Upper lobe of left lung (tissue), 6 donors: ENCODE data around the gene AADAC. TPM values are rescaled to one million over a fixed set of nuclear protein-coding genes. Genes with fewer than 3 reads are reported as not detected.
"Not testable (repeated sequence)": the region's sequence is repeated elsewhere in the genome, so short reads cannot be mapped to it uniquely, and the experiment has no call there.

ENCODE experiments used
- ATAC-seq, 2 donors: fragments of 200-7000 bp; cut with Tn5 transposase; one replicate each; pipeline ENCODE4 v1.9.1; 2022; ENCODE audit warnings: mild to moderate bottlenecking in 2 of 2, moderate library complexity in 2 of 2; ENCODE audit not compliant: low FRiP score in 2 of 2
- DNase-seq, 2 donors: peaks; one replicate each; pipeline ENCODE4 v3.0.0-alpha.2; 2019 to 2020
- H3K27ac ChIP-seq, 4 donors: fragments of 200-600 bp; sonication (generic); one replicate each; pipeline ENCODE4 v1.5.1; 2016 to 2019
- H3K27me3 ChIP-seq, 4 donors: fragments of 200-600 bp; sonication (generic); one replicate each; pipeline ENCODE4 v1.5.1; 2017 to 2019
- H3K36me3 ChIP-seq, 4 donors: fragments of 200-600 bp; sonication (generic); one replicate each; pipeline ENCODE4 v1.5.1; 2016 to 2019
- H3K4me1 ChIP-seq, 4 donors: fragments of 200-600 bp; sonication (generic); one replicate each; pipeline ENCODE4 v1.5.1; 2018 to 2019
- H3K4me3 ChIP-seq, 4 donors: fragments of 200-600 bp; sonication (generic); one replicate each; pipeline ENCODE4 v1.5.1; 2017 to 2019; ENCODE audit warnings: mild to moderate bottlenecking in 2 of 4, moderate library complexity in 1 of 4
- H3K9me3 ChIP-seq, 4 donors: fragments of 200-600 bp; sonication (generic); one replicate each; pipeline ENCODE4 v1.5.1; 2018 to 2019
- EP300 ChIP-seq, 4 donors: sonication (generic); formaldehyde crosslinking; IDR thresholded peaks; one replicate each; pipeline ENCODE4 v1.5.1; 2017; ENCODE audit warnings: antibody characterized with exemption in 4 of 4, control low read depth in 2 of 4
- POLR2A ChIP-seq, 4 donors: fragments of 450-650 bp; IDR thresholded peaks; one replicate each; pipeline ENCODE4 v1.5.1; 2016 to 2017; ENCODE audit warnings: antibody characterized with exemption in 4 of 4, mild to moderate bottlenecking in 2 of 4
- POLR2AphosphoS5 ChIP-seq, 2 donors: sonication (generic); formaldehyde crosslinking; IDR thresholded peaks; one replicate each; pipeline ENCODE4 v1.5.1; 2017; ENCODE audit warnings: antibody characterized with exemption in 2 of 2
- WGBS, 2 donors: methylation state at CpG; one replicate each; pipeline ENCODE4 v1.1.5; 2017 to 2018; 5-methylcytosine and 5-hydroxymethylcytosine counted together
- total RNA-seq, 6 donors: library from RNA; depleted of rRNA in 4 of 6; stranded (reverse); fragments of >200 nt in 4 of 6; gene quantifications; one replicate each; pipeline versions ENCODE4 v1.1.0 to v1.2.1, GENCODE V29; 2016 to 2021
- TF ChIP-seq, protein P1 (sequence below), 6 experiments: fragments of 450-650 bp in 4 of 6; fragments of 200-600 bp in 2 of 6; sonication (generic) in 2 of 6; IDR thresholded peaks; one replicate each; pipeline ENCODE4 v1.5.1; 2016 to 2019; ENCODE audit warnings: antibody characterized with exemption in 6 of 6
- donor health status: DM: no; HTN: no; CAD: no; lungs with moderate emphysema.
- donor health status: DM: no; HTN: yes; CAD: no; lungs with severe emphysema.

The AADAC gene, protein sequence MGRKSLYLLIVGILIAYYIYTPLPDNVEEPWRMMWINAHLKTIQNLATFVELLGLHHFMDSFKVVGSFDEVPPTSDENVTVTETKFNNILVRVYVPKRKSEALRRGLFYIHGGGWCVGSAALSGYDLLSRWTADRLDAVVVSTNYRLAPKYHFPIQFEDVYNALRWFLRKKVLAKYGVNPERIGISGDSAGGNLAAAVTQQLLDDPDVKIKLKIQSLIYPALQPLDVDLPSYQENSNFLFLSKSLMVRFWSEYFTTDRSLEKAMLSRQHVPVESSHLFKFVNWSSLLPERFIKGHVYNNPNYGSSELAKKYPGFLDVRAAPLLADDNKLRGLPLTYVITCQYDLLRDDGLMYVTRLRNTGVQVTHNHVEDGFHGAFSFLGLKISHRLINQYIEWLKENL
- total RNA-seq = 1 to 10 TPM in 5 of 6 donors, not detected in 1; 1.7 to 4.5 (median 3.5) TPM

GRCh38 chr3:151813799-151814198, at the start of gene AADAC:
AADAC (plus strand) TSS chr3:151814116; CDS start chr3:151814163, 47 bp downstream.
- H3K4me1 ChIP-seq = peaks cover 0 to 3% (median 0%) of the 10 kb centered on the region in 4 donors
- DNase-seq (no peak), ATAC-seq (no peak)
- H3K4me3 ChIP-seq = no peak within 1 kb of the TSS
- TF ChIP-seq, protein P1, sequence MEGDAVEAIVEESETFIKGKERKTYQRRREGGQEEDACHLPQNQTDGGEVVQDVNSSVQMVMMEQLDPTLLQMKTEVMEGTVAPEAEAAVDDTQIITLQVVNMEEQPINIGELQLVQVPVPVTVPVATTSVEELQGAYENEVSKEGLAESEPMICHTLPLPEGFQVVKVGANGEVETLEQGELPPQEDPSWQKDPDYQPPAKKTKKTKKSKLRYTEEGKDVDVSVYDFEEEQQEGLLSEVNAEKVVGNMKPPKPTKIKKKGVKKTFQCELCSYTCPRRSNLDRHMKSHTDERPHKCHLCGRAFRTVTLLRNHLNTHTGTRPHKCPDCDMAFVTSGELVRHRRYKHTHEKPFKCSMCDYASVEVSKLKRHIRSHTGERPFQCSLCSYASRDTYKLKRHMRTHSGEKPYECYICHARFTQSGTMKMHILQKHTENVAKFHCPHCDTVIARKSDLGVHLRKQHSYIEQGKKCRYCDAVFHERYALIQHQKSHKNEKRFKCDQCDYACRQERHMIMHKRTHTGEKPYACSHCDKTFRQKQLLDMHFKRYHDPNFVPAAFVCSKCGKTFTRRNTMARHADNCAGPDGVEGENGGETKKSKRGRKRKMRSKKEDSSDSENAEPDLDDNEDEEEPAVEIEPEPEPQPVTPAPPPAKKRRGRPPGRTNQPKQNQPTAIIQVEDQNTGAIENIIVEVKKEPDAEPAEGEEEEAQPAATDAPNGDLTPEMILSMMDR (IDR thresholded peaks at IDR 0.05) = no peak
- no peak for TF ChIP-seq POLR2A (IDR thresholded peaks at IDR 0.05)
- TF ChIP-seq POLR2AphosphoS5 (IDR thresholded peaks at IDR 0.05) = no peak
- no peak for TF ChIP-seq EP300 (IDR thresholded peaks at IDR 0.05)
- H3K36me3 ChIP-seq = no peaks in the 10 kb centered on the region
- H3K27me3 ChIP-seq = no peaks in the 10 kb centered on the region
- H3K27ac ChIP-seq = no peak within 1 kb of the TSS
- H3K9me3 ChIP-seq = peaks cover 0 to 7% (median 6%) of the 10 kb centered on the region in 4 donors
- 65 to 86% methylated on average over 4 of the region's 4 CpGs for WGBS, 2 donors

- not testable (repeated sequence) for H3K36me3 ChIP-seq, DNase-seq, H3K4me3 ChIP-seq, ATAC-seq, H3K27me3 ChIP-seq, H3K27ac ChIP-seq, H3K4me1 ChIP-seq, H3K9me3 ChIP-seq
- 87 to 91% methylated on average over 1 of the region's 1 CpG for WGBS, 2 donors
Observed at GRCh38 chr3:151764699-151765098, 49.2 kb upstream of the AADAC start.

DNA sequence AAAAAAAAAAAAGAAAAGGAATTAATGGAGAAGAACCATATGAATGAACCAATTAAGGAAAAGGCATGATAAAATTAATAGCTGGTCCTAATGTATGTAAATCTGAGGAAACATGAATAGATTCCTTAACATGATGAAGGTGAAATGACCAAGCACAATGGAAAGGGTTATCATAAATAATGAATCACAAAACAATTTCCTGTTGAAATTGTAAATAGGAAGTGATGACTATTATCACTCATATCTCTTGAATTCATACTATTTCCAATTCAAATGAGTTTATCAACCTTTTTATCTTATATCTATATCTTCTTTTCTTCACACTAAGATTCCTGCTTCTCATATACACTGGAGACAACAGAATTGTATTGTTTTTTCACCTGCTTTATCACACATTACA, 48.2 kb upstream of the AADAC start:
- Histone ChIP-seq H3K4me3 (no peak overlapping the region), H3K36me3 (no peaks in the 10 kb centered on the region), H3K27ac (no peak overlapping the region), H3K27me3 (no peaks in the 10 kb centered on the region), H3K4me1 (peaks cover 5 to 11% (median 8%) of the 10 kb centered on the region in 4 donors), H3K9me3 (no peaks in the 10 kb centered on the region)
- ATAC-seq (no peak), DNase-seq (no peak)
- TF ChIP-seq, protein P1 (IDR thresholded peaks at IDR 0.05) = no peak
- TF ChIP-seq POLR2A (IDR thresholded peaks at IDR 0.05) = no peak
- no peak for TF ChIP-seq POLR2AphosphoS5 (IDR thresholded peaks at IDR 0.05)
- no peak for TF ChIP-seq EP300 (IDR thresholded peaks at IDR 0.05)

DNA sequence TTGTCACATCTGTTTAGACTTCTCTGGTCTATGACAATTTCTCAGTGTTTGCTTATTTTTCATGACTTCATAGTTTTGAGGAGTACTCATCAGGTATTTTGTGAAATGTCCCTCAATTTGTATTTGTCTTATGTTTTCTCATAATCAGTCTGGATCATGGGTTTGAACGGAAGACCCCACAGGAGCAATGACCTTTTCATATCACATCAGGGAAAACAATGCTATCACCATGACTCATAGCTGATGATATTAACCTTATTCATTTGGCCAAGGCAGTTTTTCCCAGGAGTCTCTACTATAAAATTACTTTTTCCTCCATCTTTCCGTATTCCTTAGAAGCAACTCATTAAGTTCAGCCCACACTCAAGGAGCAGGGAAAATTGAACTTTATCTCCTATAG, 47.5 kb upstream of the AADAC start:
- Histone ChIP-seq H3K27ac (no peak overlapping the region), H3K4me3 (no peak overlapping the region), H3K4me1 (peaks cover 8 to 18% (median 13%) of the 10 kb centered on the region in 4 donors), H3K36me3 (no peaks in the 10 kb centered on the region), H3K27me3 (no peaks in the 10 kb centered on the region), H3K9me3 (no peaks in the 10 kb centered on the region)
- 76 to 86% methylated on average over 2 of the region's 2 CpGs for WGBS, 2 donors
- TF ChIP-seq EP300 (IDR thresholded peaks at IDR 0.05) (no peak), POLR2A (IDR thresholded peaks at IDR 0.05) (no peak), POLR2AphosphoS5 (IDR thresholded peaks at IDR 0.05) (no peak)
- TF ChIP-seq, protein P1 (IDR thresholded peaks at IDR 0.05) = no peak
- DNase-seq (no peak), ATAC-seq (peak in 1 of 2 donors; percentile 43)

- DNase-seq (no peak), ATAC-seq (no peak)
- no peaks in the 10 kb centered on the region for H3K27me3 ChIP-seq
- H3K4me1 ChIP-seq = peaks cover 8 to 22% (median 14%) of the 10 kb centered on the region in 4 donors
- no peaks in the 10 kb centered on the region for H3K9me3 ChIP-seq
- H3K36me3 ChIP-seq = no peaks in the 10 kb centered on the region
- H3K4me3 ChIP-seq = no peak overlapping the region
- TF ChIP-seq POLR2AphosphoS5 (IDR thresholded peaks at IDR 0.05) (no peak), EP300 (IDR thresholded peaks at IDR 0.05) (no peak), POLR2A (IDR thresholded peaks at IDR 0.05) (no peak)
- TF ChIP-seq, protein P1 (IDR thresholded peaks at IDR 0.05) = no peak
- no peak overlapping the region for H3K27ac ChIP-seq
- WGBS, 2 donors = 97 to 100% methylated on average over 1 of the region's 1 CpG
Observed at GRCh38 chr3:151768393-151768930, 45.5 kb upstream of the AADAC start.
